Measurements from ENCODE around the gene POLR2E. TPM values are rescaled to one million over a fixed set of nuclear protein-coding genes. Genes with fewer than 3 reads are reported as not detected.

Gene POLR2E
- 100 to 1,000 TPM in 1 of 2 donors, 10 to 100 TPM in 1; 51.8 to 168 TPM for total RNA-seq
- 100 to 1,000 TPM; 175 to 211 TPM for polyA plus RNA-seq

GRCh38 chr19:1094978-1095701 is at the start of gene POLR2E:
Gene POLR2E (minus strand): TSS chr19:1095375. CDS start chr19:1095315, 60 bp downstream.
- H3K27ac ChIP-seq (ENCODE audit: low read depth in 1 of 2, low read length in 2 of 2), result peak within 1 kb of the TSS; percentile 24 to 73
- peak within 1 kb of the TSS; percentile 40 to 73 for H3K9ac ChIP-seq (ENCODE audit: low read depth in 1 of 2, low read length in 2 of 2)
- DNase-seq (ENCODE audit: low spot score), result peak; percentile 98
- TF ChIP-seq REST (IDR thresholded peaks at IDR 0.05) (peak; percentile 20), HNF4G (IDR thresholded peaks at IDR 0.05) (no peak), RAD21 (IDR thresholded peaks at IDR 0.05) (peak; percentile 9 to 45), YY1 (IDR thresholded peaks at IDR 0.05) (peak; percentile 86), SP1 (IDR thresholded peaks at IDR 0.05) (peak; percentile 82), RXRA (IDR thresholded peaks at IDR 0.05) (peak; percentile 31 to 41), ZBTB33 (IDR thresholded peaks at IDR 0.05) (peak; percentile 99), GABPA (IDR thresholded peaks at IDR 0.05 in 1 of 2, conservative IDR thresholded peaks at IDR 0.05 in 1 of 2) (peak in 1 of 2 donors; percentile 62), MAX (IDR thresholded peaks at IDR 0.05) (no peak), FOXA1 (IDR thresholded peaks at IDR 0.05) (peak; percentile 9), FOXA2 (IDR thresholded peaks at IDR 0.05) (no peak)
- H3K4me1 ChIP-seq (ENCODE audit: control insufficient read depth in 4 of 4, insufficient read depth in 4 of 4, low read length in 3 of 4), result peaks cover 15 to 52% (median 37%) of the 10 kb centered on the region in 4 donors
- H3K27me3 ChIP-seq (ENCODE audit: control insufficient read depth in 4 of 4, insufficient read depth in 4 of 4, low read length in 3 of 4), result no peaks in the 10 kb centered on the region
- peak within 1 kb of the TSS; percentile 69 to 95 (median 89) for H3K4me3 ChIP-seq (ENCODE audit: low read depth in 1 of 3, low read length in 3 of 3)
- WGBS, result under 1% methylated on average over 81 of the region's 81 CpGs
- peaks cover 4 to 11% (median 7%) of the 10 kb centered on the region in 4 donors for H3K36me3 ChIP-seq (ENCODE audit: control insufficient read depth in 4 of 4, insufficient read depth in 3 of 4, low read depth in 1 of 4, low read length in 3 of 4)
- no peaks in the 10 kb centered on the region for H3K9me3 ChIP-seq (ENCODE audit: control insufficient read depth in 4 of 4, low read length in 3 of 4)

GRCh38 chr19:1144741-1145140 is 49.6 kb upstream of the POLR2E start:
- H3K36me3 ChIP-seq (ENCODE audit: control insufficient read depth in 4 of 4, insufficient read depth in 3 of 4, low read depth in 1 of 4, low read length in 3 of 4), result peaks cover 4 to 39% (median 17%) of the 10 kb centered on the region in 4 donors
- no peak for TF ChIP-seq FOXA2 (IDR thresholded peaks at IDR 0.05)
- no peak for TF ChIP-seq ATF3 (IDR thresholded peaks at IDR 0.05)
- TF ChIP-seq FOXA1 (IDR thresholded peaks at IDR 0.05), result no peak
- TF ChIP-seq YY1 (IDR thresholded peaks at IDR 0.05), result no peak
- no peak for TF ChIP-seq REST (IDR thresholded peaks at IDR 0.05)
- TF ChIP-seq RXRA (IDR thresholded peaks at IDR 0.05), result no peak
- TF ChIP-seq TAF1 (conservative IDR thresholded peaks at IDR 0.05), result no peak
- no peak for TF ChIP-seq EGR1 (IDR thresholded peaks at IDR 0.05; ENCODE audit: low read depth in 2 of 2)
- TF ChIP-seq JUND (IDR thresholded peaks at IDR 0.05), result no peak
- no peak for TF ChIP-seq CTCF (IDR thresholded peaks at IDR 0.05; ENCODE audit: low read depth, low read length, missing input control)

More at GRCh38 chr19:1144741-1145140, 49.6 kb upstream of the POLR2E start:
- no peak overlapping the region for H3K27ac ChIP-seq (ENCODE audit: low read depth in 1 of 2, low read length in 2 of 2)
- H3K4me3 ChIP-seq (ENCODE audit: low read depth in 1 of 3, low read length in 3 of 3), result no peak overlapping the region
- DNase-seq (ENCODE audit: low spot score), result no peak
- no peaks in the 10 kb centered on the region for H3K9me3 ChIP-seq (ENCODE audit: control insufficient read depth in 4 of 4, low read length in 3 of 4)
- WGBS, result 100% methylated on average over 1 of the region's 1 CpG
- no peak overlapping the region for H3K9ac ChIP-seq (ENCODE audit: low read depth in 1 of 2, low read length in 2 of 2)
- no peaks in the 10 kb centered on the region for H3K4me1 ChIP-seq (ENCODE audit: control insufficient read depth in 4 of 4, insufficient read depth in 4 of 4, low read length in 3 of 4)
- no peaks in the 10 kb centered on the region for H3K27me3 ChIP-seq (ENCODE audit: control insufficient read depth in 4 of 4, insufficient read depth in 4 of 4, low read length in 3 of 4)
